Bronchial epithelial cell (primary cell): ENCODE results near the gene CACNA1C. TPM values are rescaled to one million over a fixed set of nuclear protein-coding genes. Genes with fewer than 3 reads are reported as not detected.

Experiments used
- DNase-seq: peaks from one replicate; pipeline ENCODE4 v3.0.0-alpha.2; 2010; ENCODE audit warnings: low read depth
- FAIRE-seq: peaks from 2 replicates; lab custom pipeline; 2011; peaks lifted over from hg19 to GRCh38; lab: Jason Lieb, UNC
- H3K27me3 ChIP-seq: 2 replicates; pipeline ENCODE4 v1.5.1; 2011; ENCODE audit warnings: low read length; ENCODE audit not compliant: control insufficient read depth, insufficient read depth
- H3K36me3 ChIP-seq: 2 replicates; pipeline ENCODE4 v1.5.1; 2011; ENCODE audit warnings: low read length; ENCODE audit not compliant: control insufficient read depth, insufficient read depth
- H3K4me3 ChIP-seq: 2 replicates; pipeline ENCODE4 v1.5.1; 2011; ENCODE audit warnings: mild to moderate bottlenecking, low read depth, low read length, control low read depth
- CTCF ChIP-seq: IDR thresholded peaks from 2 replicates; pipeline ENCODE4 v1.5.1; 2011; ENCODE audit warnings: mild to moderate bottlenecking, moderate library complexity, low read length, control low read depth, inconsistent platforms; ENCODE audit not compliant: insufficient read depth, severe bottlenecking
- total RNA-seq: library from RNA; depleted of rRNA; stranded (reverse); fragments of >200 nt; gene quantifications from 2 replicates; pipeline ENCODE4 v1.2.1, GENCODE V29; 2014

Gene CACNA1C
- total RNA-seq, 1 donor from 2014 or later, result not detected

GRCh38 chr12:2154050-2154449 lies 101.3 kb downstream of the CACNA1C start:
- Histone ChIP-seq H3K4me3 (no peak overlapping the region), H3K27me3 (no peaks in the 10 kb centered on the region), H3K36me3 (no peaks in the 10 kb centered on the region)
- DNase-seq, result no peak
- no peak for FAIRE-seq
- TF ChIP-seq CTCF, result no peak

GRCh38 chr12:2154521-2154920 lies 101.7 kb downstream of the CACNA1C start:
- no peaks in the 10 kb centered on the region for H3K36me3 ChIP-seq
- FAIRE-seq, result no peak
- no peak overlapping the region for H3K4me3 ChIP-seq
- no peaks in the 10 kb centered on the region for H3K27me3 ChIP-seq
- DNase-seq, result no peak
- TF ChIP-seq CTCF, result no peak

- DNase-seq, result no peak
- H3K4me3 ChIP-seq, result no peak overlapping the region
- no peak for FAIRE-seq
- TF ChIP-seq CTCF, result no peak
- H3K36me3 ChIP-seq, result no peaks in the 10 kb centered on the region
- H3K27me3 ChIP-seq, result no peaks in the 10 kb centered on the region
These were observed 103.5 kb downstream of the CACNA1C start for GRCh38 chr12:2156333-2156732.

- DNase-seq (no peak), FAIRE-seq (no peak)
- Histone ChIP-seq H3K36me3 (no peaks in the 10 kb centered on the region), H3K27me3 (no peaks in the 10 kb centered on the region), H3K4me3 (no peak overlapping the region)
- TF ChIP-seq CTCF, result no peak
These were observed 107.3 kb downstream of the CACNA1C start for GRCh38 chr12:2160043-2160442.

GRCh38 chr12:2161473-2161872 lies 108.7 kb downstream of the CACNA1C start:
- no peak for TF ChIP-seq CTCF
- Histone ChIP-seq H3K36me3 (no peaks in the 10 kb centered on the region), H3K27me3 (no peaks in the 10 kb centered on the region), H3K4me3 (no peak overlapping the region)
- FAIRE-seq (no peak), DNase-seq (no peak)

- Histone ChIP-seq H3K36me3 (no peaks in the 10 kb centered on the region), H3K4me3 (no peak overlapping the region), H3K27me3 (no peaks in the 10 kb centered on the region)
- TF ChIP-seq CTCF, result no peak
- DNase-seq (no peak), FAIRE-seq (no peak)
These were observed 110.6 kb downstream of the CACNA1C start for GRCh38 chr12:2163177-2163941.
